ENCODE results near the gene AEBP2. TPM values are rescaled to one million over a fixed set of nuclear protein-coding genes. Genes with fewer than 3 reads are reported as not detected.
"Not testable (repeated sequence)": the region's sequence is repeated elsewhere in the genome, so short reads cannot be mapped to it uniquely, and the experiment has no call there.

Gene AEBP2
- total RNA-seq (ENCODE audit: unreplicated experiment), result 21.0 TPM
- long read RNA-seq, partial matches to known transcripts, result 0 of 2 reads
- long read RNA-seq, other reads (novel, unspliced or antisense), result 2 of 2 reads

- peak within 1 kb of the TSS; percentile 85 for H3K4me3 Mint-ChIP-seq (ENCODE audit: unreplicated experiment)
- H3K9me3 Mint-ChIP-seq (ENCODE audit: unreplicated experiment), result peaks cover 9% of the 10 kb centered on the region
- DNase-seq, result peak; percentile 90
- peaks cover 5% of the 10 kb centered on the region for H3K27me3 Mint-ChIP-seq (ENCODE audit: unreplicated experiment)
- H3K36me3 Mint-ChIP-seq (ENCODE audit: unreplicated experiment), result no peaks in the 10 kb centered on the region
- H3K4me1 Mint-ChIP-seq (ENCODE audit: low read depth, unreplicated experiment), result peaks cover 6% of the 10 kb centered on the region
- no peak for TF ChIP-seq CTCF (IDR thresholded peaks at IDR 0.05; ENCODE audit: partially characterized antibody, unreplicated experiment)
- peak within 1 kb of the TSS; percentile 85 for H3K27ac Mint-ChIP-seq (ENCODE audit: unreplicated experiment)
Measured at GRCh38 chr12:19439059-19440018, at the start of gene AEBP2. AEBP2 (plus strand) TSS chr12:19439492; CDS start chr12:19439700, 208 bp downstream.

DNA sequence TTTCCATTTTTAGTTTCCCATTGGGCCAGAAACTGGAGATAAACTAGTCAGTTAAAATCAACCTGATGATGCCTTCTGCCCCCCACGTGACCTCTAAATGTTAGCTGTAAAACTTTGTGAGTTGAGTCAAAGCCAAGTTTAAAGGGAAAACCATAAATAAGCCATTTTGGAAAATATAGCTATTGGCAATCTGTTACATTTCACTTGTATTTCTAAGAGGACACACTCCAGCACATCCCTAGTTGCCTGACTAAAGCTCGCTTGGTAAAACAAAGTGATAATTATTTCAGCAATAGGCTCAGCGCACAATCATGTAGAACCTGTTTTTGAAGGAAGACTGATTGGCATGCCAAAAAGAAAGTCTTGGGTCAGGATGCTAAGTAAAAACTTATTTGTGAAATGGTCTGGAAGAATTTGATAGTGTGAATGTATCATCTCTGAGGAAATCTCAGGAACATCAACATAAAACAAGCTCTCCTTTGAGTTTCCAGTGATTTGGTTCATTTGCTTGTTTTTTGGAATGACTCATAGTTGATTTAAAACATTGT is 49.2 kb upstream of the AEBP2 start:
- Mint-ChIP-seq H3K4me1 (ENCODE audit: low read depth, unreplicated experiment) (no peaks in the 10 kb centered on the region), H3K27ac (ENCODE audit: unreplicated experiment) (no peak overlapping the region), H3K4me3 (ENCODE audit: unreplicated experiment) (no peak overlapping the region), H3K36me3 (ENCODE audit: unreplicated experiment) (peaks cover 4% of the 10 kb centered on the region), H3K27me3 (ENCODE audit: unreplicated experiment) (peaks cover 6% of the 10 kb centered on the region), H3K9me3 (ENCODE audit: unreplicated experiment) (peaks cover 5% of the 10 kb centered on the region)
- DNase-seq, result no peak
- no peak for TF ChIP-seq CTCF (IDR thresholded peaks at IDR 0.05; ENCODE audit: partially characterized antibody, unreplicated experiment)

GRCh38 chr12:19392644-19393043 is 46.6 kb upstream of the AEBP2 start:
- H3K36me3 Mint-ChIP-seq (ENCODE audit: unreplicated experiment); H3K4me3 Mint-ChIP-seq (ENCODE audit: unreplicated experiment); H3K27ac Mint-ChIP-seq (ENCODE audit: unreplicated experiment); H3K27me3 Mint-ChIP-seq (ENCODE audit: unreplicated experiment); H3K4me1 Mint-ChIP-seq (ENCODE audit: low read depth, unreplicated experiment); H3K9me3 Mint-ChIP-seq (ENCODE audit: unreplicated experiment); DNase-seq: not testable (repeated sequence)

DNA sequence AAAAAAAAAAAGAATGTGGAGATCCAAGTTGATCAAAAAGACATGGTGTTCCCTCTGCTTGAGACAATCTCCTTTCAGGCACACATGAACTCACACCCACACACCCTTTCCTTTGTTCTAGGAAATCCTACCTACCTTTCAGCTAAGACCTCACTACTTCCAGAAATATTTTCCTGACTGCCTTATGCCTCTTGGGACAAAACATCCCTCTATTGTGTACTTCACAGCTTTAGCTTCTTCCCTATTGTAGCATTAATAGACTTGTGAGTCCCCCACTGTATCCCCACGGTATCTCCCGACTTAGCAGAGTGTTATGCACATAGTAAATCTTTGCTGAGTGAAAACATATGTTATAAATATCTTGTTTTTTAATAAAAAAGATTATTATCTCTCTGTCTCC is 44.9 kb upstream of the AEBP2 start:
- H3K4me1 Mint-ChIP-seq (ENCODE audit: low read depth, unreplicated experiment), result no peaks in the 10 kb centered on the region
- no peak overlapping the region for H3K27ac Mint-ChIP-seq (ENCODE audit: unreplicated experiment)
- no peak for DNase-seq
- TF ChIP-seq CTCF (IDR thresholded peaks at IDR 0.05; ENCODE audit: partially characterized antibody, unreplicated experiment), result no peak
- no peaks in the 10 kb centered on the region for H3K27me3 Mint-ChIP-seq (ENCODE audit: unreplicated experiment)
- no peaks in the 10 kb centered on the region for H3K36me3 Mint-ChIP-seq (ENCODE audit: unreplicated experiment)
- no peaks in the 10 kb centered on the region for H3K9me3 Mint-ChIP-seq (ENCODE audit: unreplicated experiment)
- H3K4me3 Mint-ChIP-seq (ENCODE audit: unreplicated experiment), result no peak overlapping the region

GRCh38 chr12:19397534-19397933 is 41.8 kb upstream of the AEBP2 start:
- peaks cover 2% of the 10 kb centered on the region for H3K9me3 Mint-ChIP-seq (ENCODE audit: unreplicated experiment)
- no peak overlapping the region for H3K4me3 Mint-ChIP-seq (ENCODE audit: unreplicated experiment)
- H3K27me3 Mint-ChIP-seq (ENCODE audit: unreplicated experiment), result no peaks in the 10 kb centered on the region
- no peak overlapping the region for H3K27ac Mint-ChIP-seq (ENCODE audit: unreplicated experiment)
- no peak for DNase-seq
- H3K36me3 Mint-ChIP-seq (ENCODE audit: unreplicated experiment), result no peaks in the 10 kb centered on the region
- H3K4me1 Mint-ChIP-seq (ENCODE audit: low read depth, unreplicated experiment), result no peaks in the 10 kb centered on the region
- TF ChIP-seq CTCF (IDR thresholded peaks at IDR 0.05; ENCODE audit: partially characterized antibody, unreplicated experiment), result no peak

Measured in glutamatergic neuron (in vitro differentiated cells).